Dermis lymphatic vessel endothelial cell (primary cell): ENCODE results near the gene PCK2. TPM values are rescaled to one million over a fixed set of nuclear protein-coding genes. Genes with fewer than 3 reads are reported as not detected.

Experiments
- total RNA-seq: library from RNA; depleted of rRNA; stranded (reverse); fragments of >200 nt; gene quantifications from 2 replicates; pipeline ENCODE4 v1.2.1, GENCODE V29; 2014

PCK2 gene
- 6.7 and 9.0 TPM in 2 replicates for total RNA-seq

GRCh38 chr14:24093901-24094840 is at the start of gene PCK2:
TSS of gene PCK2 (plus strand) at chr14:24094311. CDS start at chr14:24094406, 95 bp downstream.

DNA sequence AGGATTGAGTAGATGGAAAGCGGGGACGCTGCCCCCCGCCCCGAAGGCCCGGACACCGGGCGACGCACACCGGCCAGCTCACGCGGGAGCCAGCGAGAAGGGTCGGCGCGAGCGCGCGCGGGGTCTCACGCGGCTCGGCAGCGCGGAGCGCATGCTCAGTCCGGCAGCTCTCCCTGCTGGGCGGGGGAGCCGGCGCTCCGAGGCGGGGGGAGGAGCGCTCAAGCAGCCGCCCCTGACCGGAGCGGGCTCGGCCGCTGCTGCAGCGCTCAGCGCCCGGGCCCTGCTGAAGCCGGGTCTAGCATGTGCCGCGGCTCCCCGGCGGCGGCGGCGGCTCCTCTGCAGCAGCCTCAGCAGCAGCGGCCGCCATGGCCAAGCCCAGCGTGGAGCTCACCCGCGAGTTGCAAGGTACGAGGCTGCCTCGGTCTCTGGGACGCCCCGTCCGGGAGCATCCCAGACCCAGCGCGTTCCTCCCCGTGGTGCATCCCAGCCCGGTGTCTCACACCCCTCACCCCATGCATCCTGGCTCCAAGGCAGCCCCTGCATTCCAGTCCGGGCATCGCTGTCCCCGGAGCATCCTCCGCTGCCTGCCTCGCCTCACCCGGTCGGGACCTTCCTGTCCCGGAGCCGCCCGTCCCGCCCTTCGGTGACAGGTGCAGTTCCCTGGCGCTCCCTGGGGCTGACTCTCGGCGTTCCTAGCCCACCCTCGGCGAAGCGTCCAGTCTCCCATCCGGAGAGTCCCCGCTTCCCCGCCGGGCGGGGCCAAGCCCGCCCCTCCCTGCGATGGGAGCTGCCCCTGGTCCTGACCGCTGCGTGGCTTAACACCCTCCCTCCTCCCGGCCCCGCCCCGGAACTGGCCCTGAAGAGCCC is 42.1 kb upstream of the PCK2 start, which contains the start of gene CARMIL3:
Gene CARMIL3, plus strand, starts transcription at position 221 of the 867 bp plus-strand sequence. Its CDS starts 145 bp downstream, at position 366.

DNA sequence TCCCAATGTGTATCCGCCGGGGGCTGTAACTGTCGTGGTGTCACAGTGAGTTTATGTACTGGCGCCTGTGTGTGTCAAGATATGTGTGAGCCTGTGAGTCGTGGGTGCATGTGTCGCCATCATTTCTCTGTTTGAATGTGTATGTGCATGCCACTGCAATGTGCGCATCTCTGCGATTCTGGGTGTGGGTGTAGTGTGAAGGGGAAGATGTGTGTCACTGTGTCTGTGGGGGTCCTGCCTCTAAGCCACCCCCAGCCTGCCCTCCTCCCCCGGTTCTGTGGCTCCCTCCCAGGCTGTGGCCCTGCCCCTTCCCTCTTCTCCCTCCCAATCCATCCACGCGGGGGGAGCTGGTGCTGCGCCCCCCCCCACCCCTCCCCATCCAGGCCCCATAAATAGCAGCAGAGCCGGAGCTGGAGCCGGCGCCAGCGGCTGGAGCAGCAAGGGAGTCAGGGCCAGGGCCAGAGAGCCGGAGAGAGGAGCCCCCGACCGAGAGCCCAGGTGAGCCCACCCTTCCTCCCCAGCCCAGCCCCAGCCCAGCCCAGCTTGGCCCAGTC is 22.9 kb upstream of the PCK2 start, which contains the start of gene CPNE6:
Gene CPNE6, plus strand, starts transcription at position 419 of the 554 bp plus-strand sequence. CDS start 1,375 bp downstream, outside the sequence.

GRCh38 chr14:24114532-24115421 is 20.7 kb downstream of the PCK2 start, which contains the start of the genes DCAF11 and NRL:
TSS of gene DCAF11 (plus strand) at chr14:24114777. CDS start at chr14:24115595, 818 bp downstream.
TSS of gene NRL (minus strand) at chr14:24114949. CDS start at chr14:24082848, 32,101 bp downstream.

DNA sequence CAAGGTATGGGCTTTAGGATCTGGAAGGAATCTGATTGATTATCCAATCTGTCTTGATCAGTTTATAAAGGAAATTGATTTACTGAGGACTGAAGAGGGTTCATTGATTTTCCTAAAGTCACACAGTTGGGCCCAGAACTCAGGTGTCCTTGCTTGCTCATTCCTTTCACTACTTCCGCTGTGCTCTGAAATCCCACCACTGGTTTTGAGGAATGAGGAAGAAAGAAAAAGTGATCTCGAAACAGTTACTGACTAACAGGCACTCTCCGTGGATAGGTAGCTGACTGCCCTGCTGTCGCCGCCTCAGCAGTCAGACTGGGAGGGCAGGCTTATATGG is 36.2 kb downstream of the PCK2 start, which contains the start of gene FITM1:
Gene FITM1, plus strand, starts transcription at position 280 of the 337 bp plus-strand sequence. CDS start 905 bp downstream, outside the sequence.

GRCh38 chr14:24135834-24136683 is 41.9 kb downstream of the PCK2 start, which contains the start of gene PSME1:
TSS of gene PSME1 (plus strand) at chr14:24136194. CDS start at chr14:24136263, 69 bp downstream.

DNA sequence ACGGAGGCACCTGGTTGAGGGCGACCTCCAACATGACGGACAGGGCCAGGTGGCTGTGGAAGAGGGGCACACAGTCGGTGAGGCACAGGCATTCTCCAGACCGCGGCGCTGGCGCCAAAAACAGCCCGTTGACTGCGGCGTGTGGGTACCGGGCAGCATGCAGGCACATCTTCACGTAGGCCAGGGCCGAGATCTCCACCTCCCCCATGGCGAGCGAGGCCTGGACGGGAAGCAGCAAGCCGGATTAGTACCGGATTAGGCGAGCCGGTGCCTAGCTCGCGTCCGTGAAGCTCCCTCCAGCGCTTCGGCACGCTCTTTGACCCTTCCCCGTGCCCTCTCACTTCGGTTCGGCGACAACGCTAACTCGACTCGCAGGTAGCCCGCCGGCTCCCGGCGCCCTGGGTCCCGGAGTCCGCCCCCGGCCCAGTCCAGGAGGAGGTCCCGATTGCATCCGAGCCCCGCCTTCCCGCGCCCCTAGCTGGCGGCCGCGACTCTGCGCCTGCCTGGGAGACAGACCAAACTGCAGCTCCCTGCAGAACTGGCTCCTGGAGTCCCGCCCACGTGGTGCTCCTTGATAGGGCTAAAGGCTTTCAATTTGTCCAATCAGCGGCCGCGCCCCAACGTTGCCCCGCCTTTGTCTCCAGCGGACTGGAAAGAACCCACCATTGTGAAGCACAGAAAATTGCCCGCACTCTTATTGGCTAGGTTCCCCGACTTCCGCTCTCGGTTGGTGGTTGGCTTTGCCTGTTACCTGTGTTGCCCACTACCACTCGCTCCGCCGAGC is 47.2 kb downstream of the PCK2 start, which contains the start of gene EMC9:
Gene EMC9, minus strand, starts transcription at position 495 of the 784 bp plus-strand sequence. Its CDS starts 287 bp downstream, at position 208.

DNA sequence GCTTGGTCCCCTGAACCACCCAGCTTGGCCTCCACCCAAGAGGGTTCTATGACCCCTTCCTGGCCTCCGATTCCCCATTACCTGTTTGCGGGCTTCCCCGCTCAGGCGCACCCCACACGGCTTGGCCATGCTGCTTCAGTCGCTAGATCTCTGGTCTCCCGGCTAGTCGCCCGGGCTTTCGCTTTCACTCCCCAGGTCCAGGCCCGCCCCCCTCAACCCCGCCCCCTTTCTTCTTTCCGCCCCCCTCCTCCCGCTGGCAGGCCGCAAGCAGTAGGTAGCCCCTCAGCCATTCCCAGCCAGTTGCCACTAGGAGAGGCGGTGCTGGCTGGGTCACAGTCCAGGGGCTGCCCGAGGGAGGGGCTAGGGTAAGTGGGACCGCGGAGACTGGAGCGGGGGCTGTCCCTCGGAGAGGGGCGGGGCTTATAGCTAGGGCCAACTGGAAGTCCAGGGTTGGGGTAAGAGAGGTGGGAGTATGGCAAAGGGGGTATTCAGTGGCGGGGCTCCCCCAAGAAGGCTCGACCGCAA is 52.4 kb downstream of the PCK2 start, which contains the start of gene PSME2:
Gene PSME2, minus strand, starts transcription at position 158 of the 525 bp plus-strand sequence. Its CDS starts 29 bp downstream, at position 129.

GRCh38 chr14:24146978-24147760 is 53.1 kb downstream of the PCK2 start, which contains the start of gene RNF31:
TSS of gene RNF31 (plus strand) at chr14:24147498. CDS start at chr14:24147699, 201 bp downstream.

Other genes starting within 250 kb of the PCK2 start
- 48.3 and 59.6 TPM in 2 replicates for gene DHRS4, start 140.5 kb upstream of the PCK2 start, total RNA-seq
- gene DHRS4L2, start 105.4 kb upstream of the PCK2 start, total RNA-seq: 12.1 and 14.8 TPM in 2 replicates
- gene CARMIL3, start 42.3 kb upstream of the PCK2 start, total RNA-seq: under 0.01 TPM in 1 of 2 replicates, not detected in the other
- not detected in 2 replicates for gene CPNE6, start 22.7 kb upstream of the PCK2 start, total RNA-seq
- gene DCAF11, start 20.5 kb downstream of the PCK2 start, total RNA-seq: 65.9 and 89.1 TPM in 2 replicates
- 0.69 and 2.2 TPM in 2 replicates for gene NRL, start 20.6 kb downstream of the PCK2 start, total RNA-seq
- 0.34 and 0.76 TPM in 2 replicates for gene FITM1, start 36.3 kb downstream of the PCK2 start, total RNA-seq
- 142 and 144 TPM in 2 replicates for gene PSME1, start 41.9 kb downstream of the PCK2 start, total RNA-seq
- 15.4 and 15.8 TPM in 2 replicates for gene EMC9, start 47.3 kb downstream of the PCK2 start, total RNA-seq
- gene PSME2, start 52.3 kb downstream of the PCK2 start, total RNA-seq: 109 and 142 TPM in 2 replicates
- 22.1 and 24.0 TPM in 2 replicates for gene RNF31, start 53.2 kb downstream of the PCK2 start, total RNA-seq
- gene IRF9, start 67.0 kb downstream of the PCK2 start, total RNA-seq: 43.9 and 55.4 TPM in 2 replicates
- gene REC8, start 77.8 kb downstream of the PCK2 start, total RNA-seq: 0.87 and 1.3 TPM in 2 replicates
- gene IPO4, start 94.5 kb downstream of the PCK2 start, total RNA-seq: 19.3 and 31.5 TPM in 2 replicates
- 39.6 and 58.0 TPM in 2 replicates for gene TM9SF1, start 101.1 kb downstream of the PCK2 start, total RNA-seq
- gene TSSK4, start 111.4 kb downstream of the PCK2 start, total RNA-seq: not detected in 2 replicates
- 23.7 and 27.1 TPM in 2 replicates for gene CHMP4A, start 119.2 kb downstream of the PCK2 start, total RNA-seq
- 11.3 and 13.1 TPM in 2 replicates for gene MDP1, start 121.8 kb downstream of the PCK2 start, total RNA-seq
- gene NEDD8, start 138.1 kb downstream of the PCK2 start, total RNA-seq: 186 and 243 TPM in 2 replicates
- gene GMPR2, start 138.6 kb downstream of the PCK2 start, total RNA-seq: 80.6 and 106 TPM in 2 replicates
- gene TINF2, start 148.3 kb downstream of the PCK2 start, total RNA-seq: 45.1 and 70.4 TPM in 2 replicates
- gene TGM1, start 168.9 kb downstream of the PCK2 start, total RNA-seq: 0.09 and 0.22 TPM in 2 replicates
- 10.7 and 12.2 TPM in 2 replicates for gene RABGGTA, start 177.3 kb downstream of the PCK2 start, total RNA-seq
- 5.8 and 16.0 TPM in 2 replicates for gene DHRS1, start 205.5 kb downstream of the PCK2 start, total RNA-seq
- 20.8 and 21.0 TPM in 2 replicates for gene NOP9, start 205.5 kb downstream of the PCK2 start, total RNA-seq
- gene CIDEB, start 213.7 kb downstream of the PCK2 start, total RNA-seq: 1.2 TPM in 2 replicates
- gene LTB4R2, start 215.8 kb downstream of the PCK2 start, total RNA-seq: 2.3 and 3.1 TPM in 2 replicates
- 1.6 and 1.7 TPM in 2 replicates for gene LTB4R, start 217.2 kb downstream of the PCK2 start, total RNA-seq
- 51.0 and 57.6 TPM in 2 replicates for gene ADCY4, start 240.8 kb downstream of the PCK2 start, total RNA-seq
- gene RIPK3, start 245.7 kb downstream of the PCK2 start, total RNA-seq: 2.1 and 2.2 TPM in 2 replicates